OCI-LY7 (cell line): ENCODE results near the gene PTGR1. TPM values are rescaled to one million over a fixed set of nuclear protein-coding genes. Genes with fewer than 3 reads are reported as not detected.
"Not testable (repeated sequence)": the region's sequence is repeated elsewhere in the genome, so short reads cannot be mapped to it uniquely, and the experiment has no call there.

Experiments
- BruUV-seq: library from RNA; stranded (reverse); fragments of 400-500 nt; replicated peaks from 2 replicates; lab custom pipeline; 2021; lab: Mats Ljungman, UMichigan
- CTCF ChIA-PET: fragments of 300-600 bp; sonication (Branson Sonifier 250); formaldehyde crosslinking; loops from one replicate; lab custom pipeline; 2022; ENCODE audit warnings: antibody characterized with exemption; ENCODE audit not compliant: unreplicated experiment; lab: Charles Lee
- POLR2A ChIA-PET: fragments of 300-600 bp; sonication (Branson Sonifier 250); formaldehyde crosslinking; loops from one replicate; lab custom pipeline; 2022; ENCODE audit warnings: antibody characterized with exemption; lab: Charles Lee
- DNase-seq: peaks from one replicate; pipeline ENCODE4 v3.0.0-alpha.2; 2015; ENCODE audit warnings: low spot score
- H2AFZ ChIP-seq: fragments of 200-600 bp; sonication (generic), shearing (Covaris generic); 2 replicates; pipeline ENCODE4 v1.6.1; 2014; ENCODE audit warnings: mild to moderate bottlenecking, antibody characterized with exemption, low read length, moderate library complexity
- H3K27ac ChIP-seq: fragments of 200-600 bp; sonication (generic); 2 replicates; pipeline ENCODE4 v1.5.1; 2014; ENCODE audit warnings: mixed run types, low read depth, mild to moderate bottlenecking, moderate library complexity, low read length, inconsistent platforms; ENCODE audit not compliant: poor library complexity, severe bottlenecking
- H3K36me3 ChIP-seq: fragments of 200-600 bp; sonication (generic); 2 replicates; pipeline ENCODE4 v1.6.1; 2014; ENCODE audit warnings: mild to moderate bottlenecking, antibody characterized with exemption, low read length, moderate library complexity, mixed read lengths; ENCODE audit not compliant: insufficient read depth
- H3K4me1 ChIP-seq: fragments of 200-600 bp; sonication (generic); 2 replicates; pipeline ENCODE4 v1.5.1; 2014; ENCODE audit warnings: mild to moderate bottlenecking, low read length; ENCODE audit not compliant: insufficient read depth, poor library complexity, severe bottlenecking
- H3K4me2 ChIP-seq: fragments of 200-600 bp; sonication (generic); 2 replicates; pipeline ENCODE4 v1.6.1; 2014; ENCODE audit warnings: mild to moderate bottlenecking, low read length
- H3K4me3 ChIP-seq: fragments of 200-600 bp; sonication (generic); 2 replicates; pipeline ENCODE4 v1.5.1; 2014; ENCODE audit warnings: mild to moderate bottlenecking, low read depth, low read length; ENCODE audit not compliant: poor library complexity, severe bottlenecking
- H3K79me2 ChIP-seq: fragments of 200-600 bp; sonication (generic); 2 replicates; pipeline ENCODE4 v1.6.1; 2016; ENCODE audit warnings: low read depth, mild to moderate bottlenecking, low read length, moderate library complexity, mixed read lengths; ENCODE audit not compliant: insufficient read depth
- H3K9me2 ChIP-seq: fragments of 200-600 bp; sonication (generic); 2 replicates; pipeline ENCODE4 v1.6.1; 2016; ENCODE audit warnings: mild to moderate bottlenecking, low read length, mixed read lengths; ENCODE audit not compliant: insufficient read depth
- H3K9me3 ChIP-seq: fragments of 200-600 bp; sonication (generic); 2 replicates; pipeline ENCODE4 v1.6.1; 2014; ENCODE audit warnings: mild to moderate bottlenecking, mixed run types, low read length, mixed read lengths
- H4K20me1 ChIP-seq: fragments of 200-600 bp; sonication (generic); 2 replicates; pipeline ENCODE4 v1.6.1; 2014; ENCODE audit warnings: mild to moderate bottlenecking, antibody characterized with exemption, low read length, moderate library complexity, mixed read lengths; ENCODE audit not compliant: insufficient read depth
- CTCF ChIP-seq: fragments of 200-600 bp; sonication (generic); conservative IDR thresholded peaks from 2 replicates; pipeline ENCODE4 v1.5.1; 2014; ENCODE audit warnings: mild to moderate bottlenecking, antibody characterized with exemption, low read length, moderate library complexity, mixed read lengths
- EZH2phosphoT487 ChIP-seq: fragments of 200-600 bp; sonication (generic); IDR thresholded peaks from 2 replicates; pipeline ENCODE4 v1.6.1; 2018; ENCODE audit warnings: low read depth, borderline replicate concordance, mild to moderate bottlenecking, mixed run types, antibody characterized with exemption, low read length, moderate library complexity, mixed read lengths
- intact Hi-C: fragments of 100-400 bp; cut with micrococcal nuclease; formaldehyde crosslinking; loops from one replicate; pipeline ENCODE4 v1.10.0; 2022; ENCODE audit not compliant: unreplicated experiment
- total RNA-seq, 2 experiments: library from RNA; depleted of rRNA in 1 of 2; stranded (reverse); fragments of >200 nt in 1 of 2; shearing (Covaris generic) in 1 of 2; gene quantifications; 2 replicates each; pipeline ENCODE4 v1.2.3, GENCODE V29; 2014 to 2022

Gene PTGR1
- total RNA-seq, 2 experiments from 2014 or later, result not detected

GRCh38 chr9:111627260-111627963 lies 28.0 kb upstream of the PTGR1 start:
- Histone ChIP-seq H3K4me2 (no peak overlapping the region), H3K9me2 (no peaks in the 10 kb centered on the region), H2AFZ (no peak overlapping the region), H3K4me1 (peaks cover 10% of the 10 kb centered on the region), H3K4me3 (no peak overlapping the region), H3K27ac (no peak overlapping the region), H3K9me3 (no peaks in the 10 kb centered on the region), H3K36me3 (no peaks in the 10 kb centered on the region), H3K79me2 (peaks cover 8% of the 10 kb centered on the region), H4K20me1 (peaks cover 2% of the 10 kb centered on the region; the same call in 1 of the 2 replicates)
- DNase-seq, result no peak
- intact Hi-C loops, result no loop called here
- POLR2A ChIA-PET, result no interaction called here
- no TSS peak for BruUV-seq
- CTCF ChIA-PET, result no interaction called here
- TF ChIP-seq CTCF (no peak), EZH2phosphoT487 (no peak)

GRCh38 chr9:111622626-111623025 lies 23.2 kb upstream of the PTGR1 start:
- CTCF ChIA-PET, result no interaction called here
- H3K79me2 ChIP-seq, result no peaks in the 10 kb centered on the region
- POLR2A ChIA-PET, result no interaction called here
- no peaks in the 10 kb centered on the region for H3K9me2 ChIP-seq
- no peaks in the 10 kb centered on the region for H3K9me3 ChIP-seq
- intact Hi-C loops, result no loop called here
- BruUV-seq, result no TSS peak
- no peaks in the 10 kb centered on the region for H3K4me1 ChIP-seq
- no peak overlapping the region for H2AFZ ChIP-seq
- H3K27ac ChIP-seq, result no peak overlapping the region
- H3K36me3 ChIP-seq, result no peaks in the 10 kb centered on the region
- no peak overlapping the region for H3K4me2 ChIP-seq
- no peak overlapping the region for H3K4me3 ChIP-seq
- no peak for DNase-seq
- H4K20me1 ChIP-seq, result no peaks in the 10 kb centered on the region
- TF ChIP-seq EZH2phosphoT487, result no peak
- no peak for TF ChIP-seq CTCF

DNA sequence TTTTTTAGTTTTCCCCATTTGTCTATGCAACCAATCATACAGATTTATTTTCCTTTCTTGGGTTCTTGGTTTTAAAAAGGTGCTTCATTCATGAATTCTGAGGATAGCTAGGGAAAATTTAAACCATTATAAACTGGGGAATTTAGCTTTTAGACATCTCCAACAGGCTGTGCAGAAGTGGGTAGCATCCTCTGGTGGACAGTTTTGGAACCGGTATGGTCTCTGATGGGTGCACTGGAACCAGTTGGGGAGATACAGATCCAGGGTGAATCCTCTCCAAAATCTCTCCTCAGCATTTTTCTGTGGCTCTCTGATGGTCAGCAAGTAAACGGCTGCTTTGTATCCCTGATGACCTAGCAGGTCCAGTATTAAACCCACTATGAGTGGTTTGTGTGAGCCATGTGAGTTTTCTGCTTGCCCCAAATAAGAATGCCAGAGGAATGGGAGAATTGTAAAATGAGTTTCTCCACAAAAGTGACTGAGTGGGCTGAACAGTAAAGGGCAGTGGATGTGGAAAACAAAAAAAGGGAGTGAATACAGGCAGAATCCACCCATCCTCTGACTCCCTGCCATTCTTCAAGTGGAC lies 22.5 kb upstream of the PTGR1 start:
- Histone ChIP-seq H3K9me3 (no peaks in the 10 kb centered on the region), H4K20me1 (no peaks in the 10 kb centered on the region), H3K36me3 (no peaks in the 10 kb centered on the region), H3K9me2 (no peaks in the 10 kb centered on the region), H3K79me2 (no peaks in the 10 kb centered on the region), H3K4me1 (no peaks in the 10 kb centered on the region), H3K4me3 (no peak overlapping the region), H3K4me2 (no peak overlapping the region), H3K27ac (no peak overlapping the region), H2AFZ (no peak overlapping the region)
- TF ChIP-seq CTCF (peak; percentile 87), EZH2phosphoT487 (no peak)
- CTCF ChIA-PET, result no interaction called here
- DNase-seq, result peak; percentile 33
- intact Hi-C loops, result no loop called here
- POLR2A ChIA-PET, result interaction anchor here (0.7 kb wide), 1 partner anchor 33 kb away, joined by 3 read pairs; no protein-coding TSS in a partner anchor
- BruUV-seq, result no TSS peak

DNA sequence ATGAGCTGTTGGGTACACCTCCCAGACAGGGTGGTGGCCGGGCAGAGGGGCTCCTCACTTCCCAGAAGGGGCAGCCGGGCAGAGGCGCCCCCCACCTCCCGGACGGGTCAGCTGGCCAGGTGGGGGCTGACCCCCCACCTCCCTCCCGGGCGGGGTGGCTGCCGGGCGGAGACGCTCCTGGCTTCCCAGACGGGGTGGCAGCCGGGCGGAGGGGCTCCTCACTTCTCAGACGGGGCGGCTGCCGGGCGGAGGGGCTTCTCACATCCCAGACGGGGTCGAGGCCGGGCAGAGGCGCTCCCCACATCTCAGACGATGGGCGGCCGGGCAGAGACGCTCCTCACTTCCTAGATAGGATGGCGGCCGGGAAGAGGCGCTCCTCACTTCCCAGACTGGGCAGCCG lies 17.9 kb upstream of the PTGR1 start:
- H4K20me1 ChIP-seq, DNase-seq, H2AFZ ChIP-seq, POLR2A ChIA-PET, H3K36me3 ChIP-seq, H3K9me3 ChIP-seq, CTCF ChIA-PET, H3K4me2 ChIP-seq, H3K4me3 ChIP-seq, intact Hi-C loops, H3K4me1 ChIP-seq, H3K9me2 ChIP-seq, BruUV-seq, H3K27ac ChIP-seq, H3K79me2 ChIP-seq: not testable (repeated sequence)
